NOMO-1 treated with DMSO at 0.1 percent for 48 hours (cell line): ENCODE data around the gene COPS7A.

ENCODE experiments used
- DNase-seq: peaks from one replicate; lab custom pipeline; 2025; ENCODE audit not compliant: unreplicated experiment; lab: John Stamatoyannopoulos, UW

COPS7A gene, protein sequence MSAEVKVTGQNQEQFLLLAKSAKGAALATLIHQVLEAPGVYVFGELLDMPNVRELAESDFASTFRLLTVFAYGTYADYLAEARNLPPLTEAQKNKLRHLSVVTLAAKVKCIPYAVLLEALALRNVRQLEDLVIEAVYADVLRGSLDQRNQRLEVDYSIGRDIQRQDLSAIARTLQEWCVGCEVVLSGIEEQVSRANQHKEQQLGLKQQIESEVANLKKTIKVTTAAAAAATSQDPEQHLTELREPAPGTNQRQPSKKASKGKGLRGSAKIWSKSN

DNA sequence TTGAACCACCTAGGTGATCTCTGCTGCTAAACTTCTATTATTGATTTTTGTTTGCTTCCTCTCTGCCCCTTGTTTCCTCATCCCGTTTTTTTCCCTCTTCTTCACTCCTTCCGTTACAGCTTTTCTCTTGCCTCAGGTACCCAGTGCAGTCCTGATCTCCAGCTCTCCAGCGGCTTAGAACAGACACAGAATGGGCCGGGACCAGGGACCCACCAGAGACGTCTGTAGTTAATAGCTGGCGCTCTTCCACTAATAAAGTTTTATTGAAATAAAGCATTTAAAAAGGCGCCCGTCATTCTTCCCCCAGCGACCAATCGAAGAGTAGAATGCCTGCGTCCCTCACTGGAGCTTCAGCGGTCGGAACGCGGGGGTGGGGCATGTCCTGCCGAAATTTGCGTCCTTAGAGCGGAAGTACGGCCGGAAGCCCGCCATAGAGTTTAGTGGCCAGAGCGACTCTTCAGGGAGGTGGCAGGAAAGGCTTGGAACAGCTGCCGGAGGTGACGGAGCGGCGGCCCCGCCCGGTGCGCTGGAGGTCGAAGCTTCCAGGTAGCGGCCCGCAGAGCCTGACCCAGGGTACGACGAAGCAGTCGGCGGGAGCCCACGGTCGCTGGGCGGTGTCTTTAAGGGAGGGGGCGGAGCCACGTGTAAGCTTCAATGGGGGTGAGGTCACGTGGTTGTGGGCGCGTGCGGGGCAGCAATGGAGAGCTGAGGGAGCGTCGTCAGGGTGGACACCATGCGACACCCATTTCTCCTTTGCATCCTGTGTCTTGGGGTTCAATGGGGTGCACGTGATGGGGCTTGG is at the start of gene COPS7A:
COPS7A (plus strand) TSS at position 440 of the 802 bp plus-strand sequence. CDS start 611 bp downstream, outside the sequence.
- DNase-seq: peak; percentile 99

DNA sequence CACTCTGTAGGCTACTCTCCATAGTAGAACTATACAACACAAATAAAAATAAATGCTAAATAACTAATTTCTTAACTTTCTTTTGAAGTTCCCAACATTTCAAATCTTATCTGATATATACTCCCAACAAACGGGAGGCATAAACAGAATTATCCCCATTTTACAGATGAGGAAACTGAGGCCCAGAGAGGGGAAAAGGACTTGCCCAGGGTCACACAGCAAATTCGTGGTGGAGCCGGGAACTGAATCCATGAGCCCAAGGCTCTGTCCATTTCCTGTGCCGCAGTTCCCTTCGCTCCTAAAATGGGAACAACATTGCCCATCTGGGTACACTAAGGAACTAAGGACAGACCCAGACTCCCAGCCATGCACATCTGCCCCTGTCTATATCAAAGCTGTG is 46.9 kb upstream of the COPS7A start:
- DNase-seq: no peak

DNA sequence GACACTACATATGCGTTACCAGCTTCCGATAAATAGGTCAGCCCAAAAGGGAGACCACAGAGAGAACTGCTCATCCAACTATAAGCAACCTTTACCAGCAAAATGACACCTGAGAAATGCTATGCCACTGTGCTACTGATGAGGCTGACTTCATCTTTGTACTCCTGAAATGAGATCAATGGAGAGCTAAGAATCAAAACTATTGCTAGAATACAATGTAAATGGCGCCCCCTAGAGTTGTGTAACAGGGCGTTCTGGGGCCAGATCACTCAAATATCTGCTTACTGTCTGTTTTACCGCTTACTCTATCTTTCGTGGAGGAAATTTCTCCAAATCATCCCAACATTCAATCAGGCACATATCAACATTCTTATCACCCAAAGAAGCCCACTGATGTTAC is 39.2 kb upstream of the COPS7A start:
- peak; percentile 50 for DNase-seq

DNA sequence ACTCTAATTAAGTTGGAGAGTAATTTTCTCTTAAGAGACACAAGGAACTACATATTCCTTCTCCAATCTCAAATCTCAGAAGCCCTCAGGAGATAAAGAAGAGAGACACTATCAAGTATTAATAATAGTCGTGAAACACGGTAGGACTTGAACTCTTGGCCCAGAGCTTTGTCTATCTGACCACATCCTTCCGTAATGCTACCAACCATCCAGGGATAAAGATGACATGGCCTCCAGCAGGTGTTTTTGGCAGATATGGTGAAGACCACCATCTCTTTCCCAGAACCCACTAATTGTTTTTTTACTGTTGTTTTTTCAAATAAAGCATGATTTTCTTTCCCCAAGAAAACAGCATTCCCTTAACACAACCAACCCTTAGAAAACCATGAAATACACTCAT is 38.0 kb upstream of the COPS7A start:
- no peak for DNase-seq

DNA sequence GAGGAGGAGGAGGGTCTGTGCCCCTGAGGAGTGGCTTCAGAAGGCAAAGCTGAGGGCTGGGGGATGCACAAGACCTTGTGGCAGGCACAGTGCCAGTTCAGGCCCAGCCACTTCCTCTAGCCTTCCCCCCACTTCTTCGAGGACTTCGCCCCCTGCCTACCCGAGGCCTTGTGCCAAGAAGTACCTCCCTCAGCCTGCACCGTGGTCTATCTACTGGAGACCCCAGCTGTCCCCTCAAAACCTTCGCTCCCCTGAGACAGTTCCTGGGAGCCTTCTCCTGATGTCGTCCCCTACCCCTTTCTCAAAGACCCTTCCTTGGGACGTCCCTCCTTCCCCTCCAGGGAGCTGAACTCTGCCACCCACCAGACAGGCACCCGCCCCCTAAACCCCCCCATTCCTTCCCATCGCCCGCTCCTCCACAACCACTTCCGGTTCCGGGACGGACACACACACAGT is 35.3 kb upstream of the COPS7A start:
- DNase-seq: no peak

DNA sequence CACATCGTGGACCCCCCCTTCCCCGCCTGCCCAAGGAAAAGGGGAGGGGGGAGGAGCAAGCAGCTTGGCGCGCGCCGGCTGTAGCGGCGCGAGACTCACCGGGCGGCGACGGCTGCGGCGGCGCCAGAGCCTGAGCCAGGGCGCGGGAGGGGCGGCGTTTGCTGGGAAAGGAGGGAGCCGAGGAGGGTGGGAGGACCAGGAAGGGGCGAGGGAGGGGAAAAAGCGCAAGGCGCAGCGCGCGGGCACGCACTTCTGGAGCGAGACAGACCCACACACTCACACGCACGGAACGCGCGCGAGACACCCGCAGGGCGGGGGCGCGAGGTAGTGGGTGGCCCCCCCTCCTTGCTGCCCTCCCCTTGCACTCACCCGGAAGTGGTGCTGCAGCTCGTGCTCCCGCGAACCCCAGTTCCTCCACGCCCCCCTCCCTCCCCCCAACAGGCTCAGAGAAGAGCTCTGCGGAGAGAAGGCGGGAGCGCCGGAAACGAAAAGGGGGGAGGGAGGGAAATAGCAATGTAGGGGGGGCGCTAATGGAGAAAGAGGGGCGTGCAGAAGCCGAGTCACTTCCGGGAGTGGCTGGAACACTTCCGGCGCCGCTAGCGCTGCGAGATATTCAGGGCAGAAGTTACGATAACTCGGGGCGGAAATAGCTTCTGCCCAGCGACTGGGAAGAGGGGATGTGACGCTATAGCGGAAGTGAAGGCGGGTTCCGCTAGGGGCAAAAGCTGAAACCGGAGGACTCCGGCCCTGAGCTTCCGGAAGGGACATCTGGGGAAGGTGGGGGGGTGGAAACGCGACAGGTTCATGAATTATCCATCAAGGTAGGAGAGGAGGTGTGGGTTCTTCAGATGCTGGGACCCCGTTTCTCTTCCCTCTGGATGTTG is 34.6 kb upstream of the COPS7A start, which contains the start of gene ZNF384:
ZNF384 (minus strand) TSS at position 377 of the 884 bp plus-strand sequence. CDS start 9,855 bp downstream, outside the sequence.
- DNase-seq: peak; percentile 99

DNA sequence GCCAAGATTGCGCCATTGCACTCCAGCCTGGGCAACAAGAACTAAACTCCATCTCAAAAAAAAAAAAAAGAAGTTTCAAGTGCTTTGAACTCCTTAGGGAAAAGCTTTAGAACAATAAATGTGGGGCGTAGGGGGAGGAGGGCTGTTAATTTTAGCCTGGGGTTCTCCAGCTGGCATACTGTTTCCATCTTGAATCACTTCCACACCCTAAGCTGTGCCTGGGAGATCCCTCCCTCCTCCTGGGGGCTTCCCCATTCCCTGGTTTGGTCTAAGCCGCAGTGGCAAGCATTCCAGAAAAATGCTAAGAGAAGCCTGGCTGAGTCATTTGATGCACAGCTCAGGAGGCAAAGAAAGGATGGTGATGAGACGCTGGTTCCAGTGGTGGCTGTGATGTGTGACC is 32.4 kb upstream of the COPS7A start:
- no peak for DNase-seq

DNA sequence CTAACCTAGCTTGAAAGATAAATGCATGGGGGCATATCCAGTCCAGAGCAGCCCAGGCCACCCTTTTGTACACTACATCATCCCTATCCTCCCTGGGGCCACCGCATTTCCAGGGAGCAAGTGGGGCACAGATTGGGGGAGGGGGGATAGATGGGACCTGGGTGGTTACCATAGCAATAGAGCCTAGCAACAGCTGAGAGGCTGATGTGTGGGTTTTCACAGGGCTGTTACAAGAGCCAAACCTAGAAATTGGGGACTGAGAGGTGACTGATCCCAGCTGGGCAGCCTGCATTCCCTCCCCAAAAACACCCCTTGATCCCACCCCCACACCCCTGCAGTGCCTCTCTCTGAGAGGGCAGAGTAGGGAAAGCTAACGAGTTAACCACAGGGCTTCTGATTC is 31.0 kb upstream of the COPS7A start:
- no peak for DNase-seq

DNA sequence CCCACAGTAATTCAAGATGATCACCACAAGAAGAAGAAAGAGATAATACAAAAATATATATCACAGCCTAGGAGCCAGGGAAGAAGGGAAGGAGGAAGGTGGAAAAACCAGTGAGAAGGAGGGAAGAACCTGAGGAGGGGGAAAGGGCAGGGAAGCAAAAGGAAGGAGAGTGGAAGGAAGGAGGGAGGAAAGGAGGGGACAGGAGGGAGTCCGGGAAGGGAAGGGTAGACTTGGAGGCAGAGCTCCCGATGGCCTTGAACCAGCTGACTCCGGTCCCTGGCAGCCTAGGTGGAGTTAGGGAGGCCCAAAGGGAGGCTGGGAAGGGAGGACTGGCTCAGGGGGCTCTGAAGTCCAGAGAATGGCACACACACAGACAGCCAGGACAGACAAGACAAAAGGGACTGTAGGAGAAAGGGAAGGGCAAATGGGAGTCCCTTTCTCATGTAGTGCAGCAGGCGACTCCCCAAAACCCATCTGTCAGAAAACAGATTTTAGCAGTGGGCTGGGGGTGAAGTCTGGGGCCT is 30.0 kb upstream of the COPS7A start:
- DNase-seq: no peak

DNA sequence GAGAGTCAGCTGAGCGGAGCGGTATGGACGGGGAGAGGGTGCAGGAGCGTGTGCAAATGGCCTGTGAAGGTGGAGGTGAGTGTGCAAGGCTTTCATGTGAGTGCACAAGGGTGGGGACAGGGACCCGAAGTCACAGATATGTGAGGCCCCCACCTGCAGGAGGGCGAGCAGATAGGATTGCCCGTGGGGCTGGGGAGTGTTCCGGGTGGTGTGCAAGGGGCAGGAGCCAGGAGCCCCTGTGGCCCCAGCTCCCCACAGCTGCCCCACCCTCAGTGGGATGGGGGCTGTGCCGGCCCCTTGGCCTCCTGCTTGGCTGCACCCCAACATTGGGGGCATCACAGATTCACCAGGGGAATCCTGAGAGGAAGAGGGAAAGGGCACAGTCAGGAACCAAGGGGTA is 29.1 kb upstream of the COPS7A start:
- no peak for DNase-seq

DNA sequence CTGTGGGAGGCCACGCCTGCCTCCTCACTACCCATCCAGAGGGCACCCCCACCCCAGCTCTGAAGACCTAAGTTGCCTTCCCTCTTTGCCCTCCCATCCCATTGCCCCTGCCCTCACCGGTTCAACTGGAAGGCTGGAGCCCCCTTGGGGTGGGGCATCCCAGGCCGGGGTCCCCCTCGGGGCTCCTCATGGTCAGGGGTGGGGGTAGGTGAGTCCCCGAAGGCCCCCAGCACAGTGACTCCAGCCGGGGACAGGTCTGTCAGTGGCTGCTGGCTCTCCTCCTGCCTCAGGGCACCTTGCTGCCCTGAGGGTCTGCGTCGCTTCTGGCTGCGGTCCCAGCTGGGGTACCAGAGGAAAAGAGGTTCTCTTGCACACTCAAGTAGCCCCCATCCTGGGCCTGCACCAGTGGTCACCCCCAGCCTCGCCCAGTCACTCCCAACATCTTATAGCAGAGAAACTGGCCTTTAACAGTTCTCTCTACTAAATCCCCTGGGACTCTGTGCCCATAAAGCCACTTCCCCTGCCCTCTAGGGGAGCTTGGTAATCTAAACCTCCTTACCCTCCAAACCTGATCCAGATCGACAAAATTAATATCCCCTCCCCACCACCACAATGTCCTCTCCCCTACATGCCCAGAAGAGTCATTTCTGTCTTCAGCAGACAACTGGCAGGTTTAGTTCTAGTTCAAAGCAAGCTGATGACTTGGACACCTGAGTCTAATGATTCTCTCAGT is 28.4 kb upstream of the COPS7A start:
- DNase-seq: no peak

DNA sequence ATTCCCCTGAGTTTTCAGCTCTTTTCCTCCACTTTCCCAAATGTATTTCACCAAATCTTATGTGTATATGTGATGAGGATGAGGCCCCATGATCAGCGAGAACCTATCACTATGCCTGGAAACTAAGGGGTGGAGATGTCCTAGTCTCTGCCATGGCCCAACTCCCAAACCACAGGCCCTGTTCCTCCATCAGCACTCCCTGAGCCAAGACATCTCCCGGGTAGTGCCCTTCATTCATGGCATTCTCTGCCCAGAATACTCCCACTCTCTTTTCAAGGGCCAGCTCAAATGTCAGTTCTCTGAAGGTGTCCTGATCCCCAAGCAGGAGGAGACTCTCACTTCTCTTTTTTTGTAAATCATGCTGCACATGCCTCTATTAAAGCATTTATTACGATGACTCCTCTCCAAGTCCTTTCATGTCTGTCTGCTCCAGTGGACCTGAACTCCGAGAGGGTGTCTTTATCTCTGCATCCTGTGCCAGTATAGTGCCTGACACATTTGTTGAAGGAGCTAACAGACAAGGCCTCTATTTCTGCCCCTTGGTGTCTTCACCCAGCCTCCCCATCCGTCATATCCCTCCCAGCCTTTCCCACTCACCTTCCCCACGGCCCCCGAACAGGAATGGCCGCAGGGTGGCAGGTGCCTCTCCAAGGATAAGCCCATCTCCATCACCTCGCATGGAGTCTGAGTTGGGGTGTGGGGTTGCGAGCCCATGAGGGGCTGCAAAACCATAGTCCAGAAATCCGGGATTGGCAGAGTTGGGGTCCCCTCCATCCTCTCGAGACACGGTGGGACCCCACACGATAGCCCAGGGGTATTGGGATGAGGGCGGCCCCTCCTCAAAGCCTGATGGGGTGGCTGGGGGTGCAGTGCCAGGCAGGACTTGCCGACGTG is 26.9 kb upstream of the COPS7A start:
- DNase-seq: peak; percentile 73

DNA sequence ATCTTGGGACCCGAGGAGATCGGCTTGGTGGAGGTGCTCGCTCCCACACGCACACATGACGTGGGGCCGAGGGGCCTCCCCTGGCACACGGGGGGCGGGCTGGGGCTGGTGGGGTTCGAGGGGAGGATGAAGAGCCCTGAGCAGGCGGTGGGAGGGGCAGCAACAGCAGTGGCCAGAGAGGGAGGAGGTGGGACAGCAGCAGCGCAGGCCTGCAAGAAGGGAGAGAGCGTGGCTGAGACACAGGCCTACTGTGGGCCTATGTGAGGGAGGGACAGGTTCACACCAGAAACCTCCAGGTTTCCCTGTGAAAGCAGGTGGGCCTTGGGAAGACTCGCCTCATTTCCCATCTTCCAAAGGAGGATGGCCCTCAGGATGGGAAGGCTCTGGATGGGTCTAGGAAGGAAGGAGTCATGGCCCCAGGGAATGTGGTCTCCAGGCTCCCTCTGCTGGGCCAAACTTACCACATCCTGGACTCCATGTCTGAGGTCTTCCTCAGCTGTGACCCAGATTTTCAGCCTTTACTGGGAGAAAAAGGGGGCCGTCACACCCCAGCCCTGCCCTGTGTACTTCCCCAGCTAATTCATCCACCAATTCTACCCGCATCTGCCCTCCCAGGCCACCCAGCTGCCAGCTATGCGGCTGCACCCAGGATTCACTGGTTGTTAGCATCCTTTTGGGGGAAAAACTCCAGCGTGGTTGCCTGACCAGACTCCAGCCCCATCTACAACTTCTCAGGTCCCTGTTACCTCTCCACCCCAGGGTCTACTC is 26.1 kb upstream of the COPS7A start:
- no peak for DNase-seq

DNA sequence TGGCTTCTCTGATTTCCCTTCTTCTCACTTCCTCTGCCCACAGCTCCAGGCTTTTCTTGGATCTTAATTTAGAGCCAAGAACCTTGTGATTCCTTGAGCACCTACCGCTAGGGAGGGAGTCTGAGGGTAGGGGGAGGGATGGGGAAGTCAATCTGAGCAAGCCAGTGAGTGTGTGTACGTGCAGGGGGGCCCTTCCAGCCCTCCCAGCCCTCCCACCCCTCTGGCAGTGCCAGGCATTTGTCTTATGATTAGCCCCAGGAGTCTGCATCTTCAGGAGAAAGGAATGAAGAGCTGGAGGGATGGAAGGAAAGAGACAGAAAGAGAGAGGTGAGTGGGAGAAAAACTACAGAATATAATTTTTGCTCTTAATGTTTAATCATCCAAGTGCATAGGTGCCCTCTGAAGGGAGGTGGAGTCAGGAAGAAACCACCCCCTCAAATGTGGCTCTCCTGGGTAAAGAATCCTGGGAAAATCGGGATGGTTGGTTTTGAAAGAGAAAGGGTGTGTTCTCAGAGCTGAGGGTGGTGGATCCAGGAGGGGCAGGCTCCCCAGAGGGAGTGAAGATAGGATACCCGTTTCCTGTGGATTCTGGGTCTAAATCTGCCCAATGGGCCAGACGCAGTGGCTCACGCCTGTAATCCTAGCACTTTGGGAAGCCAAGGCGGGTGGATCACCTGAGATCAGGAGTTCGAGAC is 25.3 kb upstream of the COPS7A start:
- no peak for DNase-seq

DNA sequence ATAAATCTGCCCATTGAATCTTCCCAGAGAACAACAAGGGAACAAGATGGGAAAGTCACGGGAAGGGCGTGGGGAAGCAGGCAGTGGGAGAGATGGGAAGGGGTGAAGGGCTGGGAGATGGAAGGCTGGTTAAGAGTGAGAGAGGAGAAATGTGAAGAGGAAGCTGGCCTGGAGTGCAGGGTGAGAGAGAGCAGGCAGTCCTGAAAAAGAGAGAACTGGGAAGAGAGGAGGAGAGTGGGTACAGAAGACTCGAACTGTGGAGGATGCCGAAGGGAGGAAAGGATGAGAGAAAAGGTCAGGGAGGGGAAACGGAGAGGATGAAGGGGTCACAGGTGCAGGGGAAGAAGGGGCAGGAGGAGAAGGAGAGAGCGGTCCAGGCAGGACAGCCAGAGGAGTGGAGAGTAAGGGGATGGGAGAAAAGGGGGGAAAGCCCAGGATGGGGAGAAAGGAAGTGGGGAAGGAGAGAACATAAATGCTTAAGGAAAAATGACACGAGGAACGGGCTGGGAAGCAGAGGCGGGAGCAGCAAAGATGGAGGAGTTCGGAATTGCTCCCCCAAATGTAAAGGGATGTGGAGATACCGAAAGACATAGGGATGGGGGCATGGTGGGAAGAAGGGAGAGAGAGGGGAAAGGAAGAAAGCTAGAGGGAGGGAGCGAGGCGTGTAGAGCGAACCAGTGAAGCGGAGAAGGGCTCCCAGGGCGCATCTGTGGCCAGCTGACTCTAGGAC is 24.4 kb upstream of the COPS7A start:
- no peak for DNase-seq

DNA sequence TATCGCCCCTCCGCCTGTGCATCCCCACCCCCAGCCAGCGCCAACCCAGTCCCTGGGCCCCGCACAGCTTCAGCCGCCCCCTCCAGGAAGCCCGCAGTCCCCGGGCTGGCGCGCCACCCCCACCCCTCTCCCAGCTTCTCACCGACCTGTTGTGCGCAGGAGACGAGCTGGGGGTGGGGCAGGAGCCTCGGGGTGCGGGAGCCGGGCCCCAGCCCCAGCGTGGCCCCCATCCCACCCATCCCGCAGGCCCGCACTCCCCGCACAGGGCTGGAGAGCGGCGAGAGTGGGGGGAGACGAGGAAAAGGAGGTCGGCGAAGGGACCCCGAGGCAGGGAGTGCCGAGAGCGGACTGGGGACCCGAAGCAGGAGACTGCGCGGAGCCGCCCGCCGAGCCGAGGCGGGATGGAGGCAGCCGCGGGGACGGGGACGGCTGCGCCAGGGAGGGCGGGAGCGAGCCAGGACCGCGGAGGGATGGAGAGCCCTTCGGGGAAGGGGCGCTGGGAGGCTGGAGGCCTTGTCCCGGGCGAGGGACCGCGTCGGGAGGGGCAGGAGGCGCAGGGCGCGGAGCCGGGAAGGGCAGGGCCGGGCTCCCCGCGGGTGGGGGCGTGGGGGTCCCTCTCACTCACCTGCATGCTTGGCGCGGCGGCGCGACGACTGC is 23.7 kb upstream of the COPS7A start:
- DNase-seq: no peak

DNA sequence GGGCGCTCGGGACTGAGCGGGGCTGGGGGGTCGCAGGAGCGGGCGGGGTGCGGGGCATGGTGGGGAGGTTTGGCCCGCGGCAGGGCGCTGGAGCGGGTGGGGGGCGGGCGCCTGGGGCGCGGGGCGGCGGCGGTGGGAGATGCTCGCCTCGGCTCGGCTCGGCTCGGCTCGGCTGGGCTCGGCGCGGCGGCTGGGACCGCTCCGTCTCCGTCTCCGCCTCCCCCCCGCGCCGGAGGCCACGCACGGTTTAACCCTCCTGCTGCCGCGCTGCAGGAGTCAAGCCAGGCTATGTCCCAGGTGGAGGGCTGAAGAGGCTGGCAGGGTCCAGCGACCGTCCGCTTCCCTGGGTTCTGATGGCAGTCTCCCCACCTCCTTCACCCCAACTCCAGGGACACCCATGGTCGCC is 23.2 kb upstream of the COPS7A start, which contains the start of gene PIANP:
PIANP (minus strand) TSS at position 170 of the 406 bp plus-strand sequence. CDS start 2,754 bp downstream, outside the sequence.
- DNase-seq: no peak
